Jurkat, Clone E6-1 (cell line): ENCODE measurements around the gene OR10T2.
"Not testable (repeated sequence)": the region's sequence is repeated elsewhere in the genome, so short reads cannot be mapped to it uniquely, and the experiment has no call there.

ENCODE experiments used
- DNase-seq: peaks from one replicate; pipeline ENCODE4 v3.0.0-alpha.2; 2011; ENCODE audit warnings: low read depth, low spot score
- H3K4me3 ChIP-seq: 2 replicates; pipeline ENCODE4 v1.5.1; 2011; ENCODE audit warnings: mild to moderate bottlenecking, low read length, control low read depth, moderate library complexity

OR10T2 gene

GRCh38 chr1:158362941-158363340, 36.3 kb downstream of the OR10T2 start:
- no peak overlapping the region for H3K4me3 ChIP-seq
- no peak for DNase-seq

- no peak overlapping the region for H3K4me3 ChIP-seq
These were observed 36.8 kb downstream of the OR10T2 start for GRCh38 chr1:158362482-158362881.

GRCh38 chr1:158357441-158357840, 41.8 kb downstream of the OR10T2 start:
- H3K4me3 ChIP-seq: peak overlapping the region; percentile 74
- DNase-seq: no peak

More at GRCh38 chr1:158362482-158362881, 36.8 kb downstream of the OR10T2 start:
- DNase-seq: peak; percentile 91

GRCh38 chr1:158356616-158357015, 42.6 kb downstream of the OR10T2 start:
- peak overlapping the region; percentile 74 for H3K4me3 ChIP-seq
- DNase-seq: peak; percentile 41

GRCh38 chr1:158355773-158356285, 43.4 kb downstream of the OR10T2 start:
- DNase-seq: no peak
- peak overlapping the region; percentile 74 for H3K4me3 ChIP-seq

GRCh38 chr1:158354255-158354654, 45.0 kb downstream of the OR10T2 start:
- H3K4me3 ChIP-seq: peak overlapping the region; percentile 74
- DNase-seq: peak; percentile 50

GRCh38 chr1:158353303-158354075, 45.8 kb downstream of the OR10T2 start, which contains the start of gene CD1E:
Gene CD1E, plus strand, starts transcription at chr1:158353894. Its CDS starts 95 bp downstream, at chr1:158353989.
- DNase-seq: peak; percentile 71
- H3K4me3 ChIP-seq: peak within 1 kb of the TSS; percentile 74

GRCh38 chr1:158348946-158349345, 50.3 kb downstream of the OR10T2 start:
- DNase-seq, H3K4me3 ChIP-seq: not testable (repeated sequence)
